ENCODE results near the gene FAM47E.

The FAM47E gene

GRCh38 chr4:76305033-76305687 is 53.6 kb downstream of the FAM47E start:
- DNase-seq, result no peak

GRCh38 chr4:76305971-76306881 is 54.7 kb downstream of the FAM47E start, which contains the start of gene STBD1:
TSS of gene STBD1 (plus strand) at chr4:76306733. CDS start at chr4:76306770, 37 bp downstream.
- peak; percentile 19 for DNase-seq

- DNase-seq, result peak; percentile 7
Observed at GRCh38 chr4:76306882-76307659, 55.5 kb downstream of the FAM47E start.

- no peak for DNase-seq
Observed at GRCh38 chr4:76307660-76308014, 56.1 kb downstream of the FAM47E start.

- no peak for DNase-seq
Observed at GRCh38 chr4:76308548-76308947, 57.0 kb downstream of the FAM47E start.

GRCh38 chr4:76309939-76310550 is 58.5 kb downstream of the FAM47E start:
- DNase-seq, result no peak

GRCh38 chr4:76310683-76311082 is 59.2 kb downstream of the FAM47E start:
- DNase-seq, result no peak

GRCh38 chr4:76311896-76312331 is 60.4 kb downstream of the FAM47E start:
- DNase-seq, result no peak

- DNase-seq, result no peak
Observed at GRCh38 chr4:76312457-76312856, 60.9 kb downstream of the FAM47E start.

- DNase-seq, result no peak
Observed at GRCh38 chr4:76313547-76313946, 62.0 kb downstream of the FAM47E start.

GRCh38 chr4:76315267-76315918 is 63.9 kb downstream of the FAM47E start:
- no peak for DNase-seq

GRCh38 chr4:76316131-76316530 is 64.6 kb downstream of the FAM47E start:
- no peak for DNase-seq

GRCh38 chr4:76322236-76322635 is 70.7 kb downstream of the FAM47E start:
- DNase-seq, result no peak

- DNase-seq, result no peak
Observed at GRCh38 chr4:76325072-76325471, 73.6 kb downstream of the FAM47E start.

- DNase-seq, result no peak
Observed at GRCh38 chr4:76326515-76326914, 75.0 kb downstream of the FAM47E start.
